ENCODE measurements around the gene LMO1. TPM values are rescaled to one million over a fixed set of nuclear protein-coding genes. Genes with fewer than 3 reads are reported as not detected.

The LMO1 gene
- total RNA-seq, 6 experiments from 2014 or later = not detected

- Histone ChIP-seq H3K36me3 (no peaks in the 10 kb centered on the region), H3K9me3 (no peaks in the 10 kb centered on the region), H3K27me3 (no peaks in the 10 kb centered on the region), H3K4me1 (no peaks in the 10 kb centered on the region), H3K4me3 (no peak overlapping the region), H3K27ac (no peak overlapping the region)
- 46% methylated on average over 9 of the region's 16 CpGs for WGBS (ENCODE audit: insufficient coverage, low coverage, low lambda C conversion rate, missing lambda C conversion rate)
- peak; percentile 77 to 86 (median 83) for ATAC-seq
- DNase-seq = peak in 2 of 3 donors; percentile 43 to 61
- TF ChIP-seq CTCF (IDR thresholded peaks at IDR 0.05) = peak; percentile 45 to 74 (median 67)
- TF ChIP-seq POLR2A (IDR thresholded peaks at IDR 0.05) = no peak
- intact Hi-C loops (cut with DNase I) = loop anchor here in 1 of 2 donors (5.0 kb wide), 1 partner anchor 348 kb away; no protein-coding TSS in a partner anchor
Measured at GRCh38 chr11:8219257-8220021, 44.2 kb downstream of the LMO1 start.

- intact Hi-C loops (cut with DNase I) = no loop called here
- Histone ChIP-seq H3K4me1 (no peaks in the 10 kb centered on the region), H3K27ac (no peak overlapping the region), H3K4me3 (no peak overlapping the region), H3K36me3 (no peaks in the 10 kb centered on the region), H3K9me3 (no peaks in the 10 kb centered on the region), H3K27me3 (no peaks in the 10 kb centered on the region)
- TF ChIP-seq POLR2A (IDR thresholded peaks at IDR 0.05) (no peak), CTCF (IDR thresholded peaks at IDR 0.05) (no peak)
- peak in 3 of 4 donors; percentile 13 to 19 (median 14) for ATAC-seq
- no peak for DNase-seq
- 46% methylated on average over 10 of the region's 11 CpGs for WGBS (ENCODE audit: insufficient coverage, low coverage, low lambda C conversion rate, missing lambda C conversion rate)
Measured at GRCh38 chr11:8218840-8219239, 44.8 kb downstream of the LMO1 start.

- no peak overlapping the region for H3K4me3 ChIP-seq
- H3K27me3 ChIP-seq = no peaks in the 10 kb centered on the region
- 65% methylated on average over 2 of the region's 4 CpGs for WGBS (ENCODE audit: insufficient coverage, low coverage, low lambda C conversion rate, missing lambda C conversion rate)
- DNase-seq (no peak), ATAC-seq (no peak)
- intact Hi-C loops (cut with DNase I) = no loop called here
- no peak overlapping the region for H3K27ac ChIP-seq
- H3K9me3 ChIP-seq = no peaks in the 10 kb centered on the region
- H3K36me3 ChIP-seq = no peaks in the 10 kb centered on the region
- TF ChIP-seq CTCF (IDR thresholded peaks at IDR 0.05) = no peak
- TF ChIP-seq POLR2A (IDR thresholded peaks at IDR 0.05) = no peak
- H3K4me1 ChIP-seq = no peaks in the 10 kb centered on the region
Measured at GRCh38 chr11:8218409-8218808, 45.3 kb downstream of the LMO1 start.

GRCh38 chr11:8217926-8218325, 45.8 kb downstream of the LMO1 start:
- no peak overlapping the region for H3K4me3 ChIP-seq
- H3K9me3 ChIP-seq = no peaks in the 10 kb centered on the region
- no peaks in the 10 kb centered on the region for H3K27me3 ChIP-seq
- no peak for ATAC-seq
- TF ChIP-seq POLR2A (IDR thresholded peaks at IDR 0.05) = no peak
- no peak for TF ChIP-seq CTCF (IDR thresholded peaks at IDR 0.05)
- no peaks in the 10 kb centered on the region for H3K36me3 ChIP-seq
- 89% methylated on average over 5 of the region's 11 CpGs for WGBS (ENCODE audit: insufficient coverage, low coverage, low lambda C conversion rate, missing lambda C conversion rate)
- intact Hi-C loops (cut with DNase I) = no loop called here
- no peak for DNase-seq
- no peaks in the 10 kb centered on the region for H3K4me1 ChIP-seq
- no peak overlapping the region for H3K27ac ChIP-seq

Data from right lobe of liver (tissue), 6 donors.